NCI-H2029 treated with DMSO at 0.1 percent for 48 hours (cell line): Measurements from ENCODE around the gene CD247.

Source experiments
- DNase-seq: peaks from one replicate; lab custom pipeline; 2025; lab: John Stamatoyannopoulos, UW

Gene CD247

GRCh38 chr1:167489571-167490340 is 28.6 kb downstream of the CD247 start:
- no peak for DNase-seq

- DNase-seq, result no peak
Measured at GRCh38 chr1:167488786-167489185, 29.5 kb downstream of the CD247 start.

GRCh38 chr1:167487614-167488013 is 30.7 kb downstream of the CD247 start:
- no peak for DNase-seq

GRCh38 chr1:167486090-167486824 is 32.1 kb downstream of the CD247 start:
- no peak for DNase-seq

GRCh38 chr1:167484726-167485502 is 33.4 kb downstream of the CD247 start:
- DNase-seq, result no peak

GRCh38 chr1:167483790-167484189 is 34.5 kb downstream of the CD247 start:
- no peak for DNase-seq

- no peak for DNase-seq
Measured at GRCh38 chr1:167482184-167482583, 36.1 kb downstream of the CD247 start.

GRCh38 chr1:167479331-167479979 is 38.9 kb downstream of the CD247 start:
- no peak for DNase-seq

- DNase-seq, result no peak
Measured at GRCh38 chr1:167477986-167478385, 40.3 kb downstream of the CD247 start.

- no peak for DNase-seq
Measured at GRCh38 chr1:167476061-167476460, 42.3 kb downstream of the CD247 start.

- no peak for DNase-seq
Measured at GRCh38 chr1:167474191-167474641, 44.1 kb downstream of the CD247 start.

GRCh38 chr1:167473761-167474160 is 44.6 kb downstream of the CD247 start:
- no peak for DNase-seq

- DNase-seq, result no peak
Measured at GRCh38 chr1:167472752-167473521, 45.4 kb downstream of the CD247 start.

GRCh38 chr1:167471568-167471967 is 46.8 kb downstream of the CD247 start:
- no peak for DNase-seq

- no peak for DNase-seq
Measured at GRCh38 chr1:167469280-167469965, 48.9 kb downstream of the CD247 start.

- no peak for DNase-seq
Measured at GRCh38 chr1:167467752-167468151, 50.6 kb downstream of the CD247 start.

GRCh38 chr1:167467126-167467710 is 51.1 kb downstream of the CD247 start:
- DNase-seq, result no peak

GRCh38 chr1:167465743-167466142 is 52.6 kb downstream of the CD247 start:
- DNase-seq, result no peak

GRCh38 chr1:167465018-167465417 is 53.3 kb downstream of the CD247 start:
- DNase-seq, result no peak

- no peak for DNase-seq
Measured at GRCh38 chr1:167463875-167464575, 54.3 kb downstream of the CD247 start.
